Mucosa of descending colon (tissue), 3 donors: ENCODE results near the gene ZNF3. TPM values are rescaled to one million over a fixed set of nuclear protein-coding genes. Genes with fewer than 3 reads are reported as not detected.

ENCODE experiments used
- ATAC-seq: fragments of 200-7000 bp; cut with Tn5 transposase; one replicate; pipeline ENCODE4 v1.9.1; 2020; ENCODE audit warnings: mild to moderate bottlenecking, moderate library complexity
- DNase-seq, 3 donors: peaks; one replicate each; pipeline ENCODE4 v3.0.0-alpha.2; 2020
- H3K36me3 ChIP-seq: fragments of 200-600 bp; one replicate; pipeline ENCODE4 v1.8.0; 2021; ENCODE audit warnings: low read depth, mild to moderate bottlenecking
- H3K4me1 ChIP-seq: fragments of 200-600 bp; one replicate; pipeline ENCODE4 v1.8.0; 2021; ENCODE audit warnings: low read depth, mild to moderate bottlenecking
- H3K4me3 ChIP-seq: fragments of 200-600 bp; one replicate; pipeline ENCODE4 v1.8.0; 2021; ENCODE audit warnings: mild to moderate bottlenecking
- H3K9me3 ChIP-seq: fragments of 200-600 bp; one replicate; pipeline ENCODE4 v1.8.0; 2021; ENCODE audit warnings: mild to moderate bottlenecking
- intact Hi-C, 2 donors: fragments of 100-400 bp; cut with DNase I in 1 of 2; cut with micrococcal nuclease in 1 of 2; formaldehyde crosslinking; loops; one replicate each; pipeline versions ENCODE4 v1.11.0 to v1.11.1; 2022; cut with DNase I, micrococcal nuclease
- total RNA-seq, 3 donors: library from RNA; stranded (reverse); fragmentation: NEBNext Ultra II Directional in 2 of 3; extraction: Animal tissue kit (Norgen Biotek cat#: 25700) in 2 of 3; gene quantifications; one replicate each; pipeline versions ENCODE4 v1.2.1 to v1.2.4, GENCODE V29; 2021 to 2023
- TF ChIP-seq, protein P1 (sequence below): fragments of 200-600 bp; IDR thresholded peaks from one replicate; pipeline ENCODE4 v1.8.0; 2022; ENCODE audit warnings: antibody characterized with exemption, mild to moderate bottlenecking
- donor health status: DM: no; HTN: no; CAD: no; lungs with moderate emphysema.
- donor health status: DM: no; HTN: no; CAD: no.
- donor health status: DM: no; HTN: yes; CAD: no.

The ZNF3 gene
- total RNA-seq, 3 donors from 2014 or later: 32.6 to 46.1 (median 35.8) TPM

- intact Hi-C loops: no loop called here
- TF ChIP-seq, protein P1, sequence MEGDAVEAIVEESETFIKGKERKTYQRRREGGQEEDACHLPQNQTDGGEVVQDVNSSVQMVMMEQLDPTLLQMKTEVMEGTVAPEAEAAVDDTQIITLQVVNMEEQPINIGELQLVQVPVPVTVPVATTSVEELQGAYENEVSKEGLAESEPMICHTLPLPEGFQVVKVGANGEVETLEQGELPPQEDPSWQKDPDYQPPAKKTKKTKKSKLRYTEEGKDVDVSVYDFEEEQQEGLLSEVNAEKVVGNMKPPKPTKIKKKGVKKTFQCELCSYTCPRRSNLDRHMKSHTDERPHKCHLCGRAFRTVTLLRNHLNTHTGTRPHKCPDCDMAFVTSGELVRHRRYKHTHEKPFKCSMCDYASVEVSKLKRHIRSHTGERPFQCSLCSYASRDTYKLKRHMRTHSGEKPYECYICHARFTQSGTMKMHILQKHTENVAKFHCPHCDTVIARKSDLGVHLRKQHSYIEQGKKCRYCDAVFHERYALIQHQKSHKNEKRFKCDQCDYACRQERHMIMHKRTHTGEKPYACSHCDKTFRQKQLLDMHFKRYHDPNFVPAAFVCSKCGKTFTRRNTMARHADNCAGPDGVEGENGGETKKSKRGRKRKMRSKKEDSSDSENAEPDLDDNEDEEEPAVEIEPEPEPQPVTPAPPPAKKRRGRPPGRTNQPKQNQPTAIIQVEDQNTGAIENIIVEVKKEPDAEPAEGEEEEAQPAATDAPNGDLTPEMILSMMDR: no peak
- no peaks in the 10 kb centered on the region for H3K9me3 ChIP-seq
- peak; percentile 88 for ATAC-seq
- DNase-seq: peak; percentile 92 to 97 (median 93)
- peak within 1 kb of the TSS; percentile 90 for H3K4me3 ChIP-seq
- no peaks in the 10 kb centered on the region for H3K36me3 ChIP-seq
- peaks cover 42% of the 10 kb centered on the region for H3K4me1 ChIP-seq
Measured at GRCh38 chr7:100126931-100127865, 45.7 kb upstream of the ZNF3 start, which contains the start of gene MBLAC1. Gene MBLAC1, plus strand, starts transcription at chr7:100126967. Its CDS starts 429 bp downstream, at chr7:100127396.

GRCh38 chr7:100126239-100126930, 44.9 kb upstream of the ZNF3 start:
- peaks cover 41% of the 10 kb centered on the region for H3K4me1 ChIP-seq
- peak overlapping the region; percentile 90 for H3K4me3 ChIP-seq
- intact Hi-C loops: no loop called here
- H3K36me3 ChIP-seq: no peaks in the 10 kb centered on the region
- H3K9me3 ChIP-seq: no peaks in the 10 kb centered on the region
- TF ChIP-seq, protein P1: no peak
- peak; percentile 35 for ATAC-seq
- peak in 1 of 3 donors; percentile 61 for DNase-seq

GRCh38 chr7:100124301-100125230, 43.0 kb upstream of the ZNF3 start:
- Histone ChIP-seq H3K4me1 (peaks cover 41% of the 10 kb centered on the region), H3K9me3 (no peaks in the 10 kb centered on the region), H3K4me3 (no peak overlapping the region), H3K36me3 (no peaks in the 10 kb centered on the region)
- intact Hi-C loops: no loop called here
- DNase-seq: peak in 2 of 3 donors; percentile 53 to 69
- ATAC-seq: peak; percentile 45
- TF ChIP-seq, protein P1: no peak

DNA sequence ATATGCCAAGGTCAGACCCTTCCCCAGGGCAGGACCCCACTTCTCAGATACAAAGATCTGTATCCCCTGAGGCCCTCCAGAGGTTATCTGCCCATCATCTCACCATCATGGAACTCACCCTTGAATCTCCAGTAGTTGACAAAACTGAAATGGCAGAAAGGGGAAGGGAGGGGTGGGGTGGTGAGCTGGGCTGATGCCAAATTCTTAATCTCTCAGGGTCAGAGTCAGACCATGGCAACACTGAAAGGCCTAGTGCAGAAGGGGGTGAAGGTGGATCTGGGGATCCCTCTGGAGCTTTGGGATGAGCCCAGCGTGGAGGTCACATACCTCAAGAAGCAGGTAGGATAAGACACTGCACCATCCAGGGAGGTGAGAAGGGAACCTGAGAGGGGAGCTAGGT, 41.0 kb upstream of the ZNF3 start:
- no peaks in the 10 kb centered on the region for H3K9me3 ChIP-seq
- TF ChIP-seq, protein P1: no peak
- H3K4me1 ChIP-seq: peaks cover 42% of the 10 kb centered on the region
- H3K36me3 ChIP-seq: no peaks in the 10 kb centered on the region
- no peak overlapping the region for H3K4me3 ChIP-seq
- ATAC-seq (no peak), DNase-seq (no peak)
- intact Hi-C loops: no loop called here

- peak in 1 of 3 donors; percentile 57 for DNase-seq
- ATAC-seq: no peak
- Histone ChIP-seq H3K36me3 (no peaks in the 10 kb centered on the region), H3K4me1 (peaks cover 42% of the 10 kb centered on the region), H3K9me3 (no peaks in the 10 kb centered on the region), H3K4me3 (no peak overlapping the region)
- TF ChIP-seq, protein P1: no peak
- intact Hi-C loops: no loop called here
Measured at GRCh38 chr7:100122067-100122466, 40.5 kb upstream of the ZNF3 start.
